Dermis blood vessel endothelial cell (primary cell): ENCODE results near the gene TBXA2R. TPM values are rescaled to one million over a fixed set of nuclear protein-coding genes. Genes with fewer than 3 reads are reported as not detected.
A peak's percentile ranks its signal among the peaks of the same experiment; 100 is the strongest.
"Not testable (repeated sequence)": the region's sequence is repeated elsewhere in the genome, so short reads cannot be mapped to it uniquely, and the experiment has no call there.

Experiments used
- DNase-seq: peaks from one replicate; pipeline ENCODE4 v3.0.0; 2010
- total RNA-seq: library from RNA; depleted of rRNA; stranded (reverse); fragments of >200 nt; gene quantifications from 2 replicates; pipeline ENCODE4 v1.2.3, GENCODE V29; 2014

Gene TBXA2R
- total RNA-seq, 1 donor from 2014 or later, result 1.7 TPM

DNA sequence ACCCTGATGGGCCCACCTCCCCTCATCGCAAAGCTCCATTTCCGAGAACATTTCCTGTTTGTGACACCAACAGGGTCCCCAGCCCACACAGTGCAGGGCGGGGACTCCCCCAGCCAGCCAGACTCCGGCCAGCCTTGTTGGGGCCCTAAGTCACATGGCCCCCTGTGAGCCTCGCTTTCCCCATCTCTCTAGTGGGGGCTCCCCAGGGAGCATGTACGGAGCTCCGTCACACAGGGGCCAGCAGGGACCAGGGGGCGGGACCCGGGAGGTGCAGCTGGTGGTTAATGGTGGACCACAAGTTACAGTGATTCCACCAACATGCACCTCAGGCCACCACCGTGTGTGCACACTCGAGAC, 1.7 kb downstream of the TBXA2R start:
- no peak for DNase-seq

DNA sequence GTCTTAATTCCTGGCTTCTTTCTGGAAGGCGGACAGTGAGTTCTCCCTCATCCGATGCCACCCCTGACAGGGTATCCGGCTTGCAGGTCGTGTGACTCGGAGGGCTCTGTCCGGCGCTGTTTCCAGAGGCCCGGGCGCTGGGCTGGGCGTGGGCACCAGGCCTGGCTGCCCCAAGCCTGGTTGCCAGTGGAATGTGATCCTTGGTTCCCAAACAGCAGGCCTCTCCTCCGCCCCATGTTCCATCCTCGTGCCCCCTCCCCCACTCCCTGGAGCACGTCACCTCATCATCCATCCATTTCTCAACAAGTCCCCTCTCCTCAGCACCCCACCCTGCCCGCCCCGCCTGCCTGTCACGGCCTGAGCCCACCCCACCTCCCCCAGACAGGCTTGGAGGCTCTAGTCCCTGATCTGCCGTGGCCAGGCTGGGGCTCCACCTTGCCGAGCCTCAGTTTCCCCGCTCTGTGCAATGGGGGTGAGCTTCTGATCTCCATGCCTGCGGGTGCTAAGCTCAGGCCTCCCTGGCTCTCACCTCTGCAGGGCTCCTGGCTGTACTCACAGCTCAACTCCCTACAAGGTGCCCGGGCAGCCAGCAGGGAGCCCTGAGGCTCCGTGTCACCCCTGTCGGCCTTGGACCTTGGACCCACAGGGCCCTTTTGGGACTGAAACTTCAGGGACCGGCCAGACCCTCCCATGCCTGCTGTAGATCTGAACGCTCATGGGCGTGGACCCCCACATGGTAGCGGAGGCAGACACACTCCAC, 2.3 kb downstream of the TBXA2R start:
- DNase-seq, result no peak

DNA sequence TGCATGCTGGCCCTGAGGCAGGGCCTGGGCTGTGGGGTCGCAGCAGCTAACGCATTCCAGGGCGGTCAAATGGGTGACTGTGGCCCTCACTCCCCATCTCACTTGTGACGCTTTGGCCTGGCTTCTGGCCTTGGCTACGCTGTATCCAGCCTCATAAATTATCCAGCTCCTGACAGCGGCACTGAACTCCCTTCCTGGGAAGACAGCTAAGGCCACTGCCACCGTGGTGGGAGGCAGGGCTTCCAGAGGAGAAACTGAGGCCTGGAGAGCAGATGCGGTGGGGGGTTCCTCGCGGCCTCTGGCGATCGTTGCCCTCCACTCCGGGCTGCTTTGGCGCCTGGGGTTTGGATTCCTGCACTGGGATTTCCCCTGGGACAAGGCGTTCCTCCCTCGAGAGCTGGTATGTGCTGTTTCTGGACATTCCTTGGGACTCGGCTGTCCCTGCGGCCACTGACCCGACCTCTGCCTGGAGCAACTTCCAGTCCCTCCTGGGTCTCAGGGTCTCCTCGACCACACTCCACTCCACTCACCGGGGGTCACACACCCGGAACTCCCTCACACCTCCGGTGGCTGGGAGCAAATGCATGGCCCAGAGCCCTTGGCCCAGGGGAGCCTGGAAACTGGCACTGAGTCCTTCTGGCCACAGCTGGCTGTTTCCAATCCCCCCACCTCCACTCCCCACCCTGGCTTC, 3.4 kb downstream of the TBXA2R start:
- DNase-seq, result no peak

DNA sequence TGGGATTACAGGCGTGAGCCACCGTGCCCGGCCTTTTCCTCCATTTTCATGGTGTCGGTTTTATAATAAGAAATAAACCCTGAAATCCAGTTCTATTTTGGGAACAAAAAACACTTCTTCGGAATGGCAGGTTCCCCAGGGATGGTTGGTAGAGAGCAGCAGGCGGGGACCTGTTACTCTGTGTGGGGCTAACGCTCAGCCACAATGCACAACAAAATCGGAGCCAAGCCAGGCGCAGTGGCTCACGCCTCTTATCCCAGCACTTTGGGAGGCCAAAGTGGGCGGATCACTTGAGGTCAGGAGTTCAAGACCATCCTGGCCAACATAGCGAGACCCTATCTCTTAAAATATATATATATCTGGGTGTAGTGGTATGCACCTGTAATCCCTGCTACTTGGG, 5.7 kb downstream of the TBXA2R start:
- no peak for DNase-seq

DNA sequence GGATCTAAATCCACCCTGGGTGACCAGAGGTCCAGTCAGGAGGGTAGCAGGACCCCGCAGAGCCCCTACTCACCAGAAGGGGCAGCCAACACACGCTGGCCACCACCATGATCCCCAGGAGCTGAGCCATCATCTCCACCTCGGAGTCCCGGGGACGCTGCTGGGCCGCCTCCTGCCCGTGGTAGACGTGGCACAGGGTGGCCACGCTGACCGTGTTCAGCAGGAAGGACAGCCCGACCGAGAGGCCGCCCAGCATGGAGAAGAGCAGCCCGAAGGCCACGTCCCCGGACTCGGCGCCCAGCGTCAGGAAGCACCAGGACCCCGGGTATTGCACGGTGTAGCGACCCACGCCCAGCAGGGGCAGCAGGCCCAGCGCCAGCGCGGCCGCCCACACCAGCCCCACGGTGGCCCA, 6.9 kb downstream of the TBXA2R start:
- peak; percentile 33 for DNase-seq

DNA sequence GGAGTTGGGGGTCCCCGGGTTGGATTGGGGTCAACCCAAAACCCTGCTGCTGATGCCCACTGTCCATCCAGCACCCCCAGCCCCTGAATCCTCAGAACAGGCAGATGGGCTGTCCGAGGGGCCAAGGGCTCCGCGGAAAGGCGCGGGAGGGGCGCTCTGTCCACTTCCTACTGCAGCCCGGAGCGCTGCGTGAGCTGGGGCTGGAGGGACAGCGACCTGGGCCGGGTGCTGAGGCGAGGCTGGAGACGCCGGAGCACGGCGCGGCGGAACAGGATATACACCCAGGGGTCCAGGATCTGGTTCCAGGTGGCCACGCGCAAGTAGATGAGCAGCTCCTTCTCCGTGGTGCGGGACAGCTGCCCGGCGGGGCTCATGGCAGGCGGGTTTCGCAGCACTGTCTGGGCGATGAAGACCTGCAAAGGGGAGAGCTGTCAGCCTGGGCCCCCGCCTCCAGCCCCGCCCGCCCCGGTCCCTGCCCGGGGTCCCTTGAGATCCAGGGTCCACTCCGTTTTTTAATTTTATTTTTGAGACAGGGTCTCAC, 11.1 kb downstream of the TBXA2R start:
- no peak for DNase-seq

DNA sequence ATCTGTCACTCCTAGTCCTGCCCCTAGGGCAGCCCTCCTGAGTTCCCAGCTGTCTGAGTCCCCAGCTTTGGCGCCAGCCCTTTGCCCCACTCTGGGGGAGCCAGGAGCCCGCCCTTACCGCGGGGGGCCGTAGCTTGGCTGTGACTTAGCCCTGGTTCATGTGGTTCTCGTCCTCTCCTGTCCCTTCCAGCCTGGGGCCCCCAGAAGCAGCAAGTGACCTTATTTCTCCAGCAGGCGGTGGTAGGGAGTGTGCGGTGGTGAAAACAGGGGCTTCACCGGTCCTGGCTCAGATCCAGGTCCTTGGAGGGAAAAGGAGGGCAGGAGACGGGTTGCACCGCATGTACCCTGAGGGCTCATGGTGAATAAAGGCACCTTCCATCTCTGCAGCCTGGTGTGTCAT, 13.5 kb downstream of the TBXA2R start:
- no peak for DNase-seq

DNA sequence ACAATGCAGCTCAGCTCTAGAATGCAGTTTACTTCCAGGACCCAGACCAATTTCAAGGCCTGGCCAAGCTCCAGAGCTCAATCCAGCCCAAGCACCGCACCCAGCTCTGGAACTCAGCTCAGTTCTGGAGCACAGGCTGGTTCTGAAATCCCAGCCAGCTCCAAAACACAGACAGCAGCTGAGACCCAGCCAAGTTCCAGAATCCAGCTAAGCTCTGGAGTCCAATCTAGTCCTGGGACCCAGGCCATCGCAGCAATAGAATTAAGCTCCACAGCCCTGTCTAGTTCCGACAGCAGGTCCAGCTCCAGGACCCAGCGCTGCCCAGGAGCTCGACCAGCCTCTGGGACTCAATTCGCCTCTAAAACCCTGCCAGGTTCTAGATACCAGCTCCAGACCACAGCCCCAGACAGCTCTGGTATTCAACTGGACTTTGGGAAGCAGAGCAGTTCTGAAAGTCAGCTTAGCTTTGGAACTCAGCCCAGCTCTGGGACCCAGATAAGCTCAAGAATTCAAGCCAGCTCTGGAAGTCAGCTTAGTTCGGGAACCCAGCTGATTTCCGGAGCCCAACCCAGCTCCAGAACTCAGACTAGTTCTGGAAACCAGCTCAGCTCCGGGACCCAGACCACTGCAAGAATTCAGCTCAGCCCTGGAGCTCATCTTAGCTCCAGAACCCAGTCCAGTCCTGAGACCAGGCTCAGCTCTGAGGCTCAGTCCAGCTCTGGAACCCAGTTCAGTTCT, 14.6 kb downstream of the TBXA2R start:
- DNase-seq, result no peak

DNA sequence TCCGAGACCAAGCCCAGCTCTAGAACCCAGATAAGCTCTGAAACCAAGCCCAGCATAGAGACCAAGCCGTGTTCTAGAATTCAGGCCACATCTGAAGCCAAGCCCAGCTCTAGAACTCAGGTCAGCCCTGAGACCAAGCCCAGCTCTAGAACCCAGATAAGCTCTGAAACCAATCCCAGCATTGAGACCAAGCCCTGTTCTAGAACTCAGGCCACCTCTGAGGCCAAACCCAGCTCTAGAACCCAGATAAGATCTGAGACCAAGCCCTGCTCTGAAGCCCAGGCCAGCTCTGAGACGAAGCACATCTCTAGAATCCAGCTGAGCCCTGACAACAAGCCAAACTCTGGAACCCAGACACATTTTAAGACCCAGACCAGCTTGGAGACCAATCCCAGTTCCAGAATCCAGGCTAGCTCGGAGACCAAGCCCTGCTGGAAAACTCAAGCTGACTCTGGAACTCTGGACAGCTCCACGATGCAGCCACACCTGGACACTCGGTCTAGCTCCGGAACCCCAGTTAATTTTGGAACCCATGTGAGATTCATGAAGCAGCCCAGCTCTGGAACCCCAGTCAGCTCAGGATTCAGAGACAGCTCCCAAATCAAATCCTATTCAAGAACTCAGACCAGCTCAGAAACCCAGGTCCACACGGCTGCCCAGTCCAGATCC, 15.6 kb downstream of the TBXA2R start:
- DNase-seq, result no peak

DNA sequence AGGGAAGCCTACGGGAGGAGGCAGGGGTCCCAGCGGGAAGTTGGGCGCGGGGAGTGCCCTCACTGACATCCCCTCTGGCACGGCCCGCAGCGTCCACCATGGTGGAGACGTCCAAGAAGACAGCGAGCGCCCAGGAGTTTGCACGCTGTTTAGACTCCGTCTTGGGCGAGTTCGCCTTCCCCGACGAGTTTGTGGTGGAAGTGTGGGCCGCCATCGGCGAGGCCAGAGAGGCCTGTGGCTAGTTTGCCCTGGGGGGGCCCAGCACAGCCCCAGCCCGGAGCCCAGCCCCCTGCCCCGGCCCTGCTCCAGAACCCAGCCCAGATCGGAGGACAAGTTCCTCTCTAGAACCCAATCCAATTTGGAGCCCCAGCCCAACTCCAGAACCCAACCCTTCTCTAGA, 16.7 kb downstream of the TBXA2R start:
- no peak for DNase-seq

DNA sequence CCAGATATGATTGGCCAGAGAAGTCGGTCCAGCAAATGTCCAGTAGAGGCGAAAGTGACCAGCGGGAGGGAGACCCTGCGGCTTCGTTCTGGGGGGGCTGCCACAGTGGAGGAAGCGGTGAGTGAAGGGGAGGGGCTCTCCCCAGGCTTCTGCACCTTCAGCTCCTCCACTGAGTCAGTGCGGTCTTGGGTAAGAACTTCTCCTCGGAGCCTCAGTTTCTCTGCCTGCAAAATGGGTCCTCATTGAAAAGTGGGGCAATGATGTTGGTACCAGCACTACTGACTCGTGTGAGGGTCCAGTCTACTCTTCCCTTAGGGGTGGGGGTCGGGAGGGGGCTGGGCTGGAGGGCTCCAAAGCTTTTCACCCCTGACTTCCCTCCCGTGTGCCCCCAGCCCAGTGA, 17.2 kb downstream of the TBXA2R start:
- DNase-seq, result no peak

DNA sequence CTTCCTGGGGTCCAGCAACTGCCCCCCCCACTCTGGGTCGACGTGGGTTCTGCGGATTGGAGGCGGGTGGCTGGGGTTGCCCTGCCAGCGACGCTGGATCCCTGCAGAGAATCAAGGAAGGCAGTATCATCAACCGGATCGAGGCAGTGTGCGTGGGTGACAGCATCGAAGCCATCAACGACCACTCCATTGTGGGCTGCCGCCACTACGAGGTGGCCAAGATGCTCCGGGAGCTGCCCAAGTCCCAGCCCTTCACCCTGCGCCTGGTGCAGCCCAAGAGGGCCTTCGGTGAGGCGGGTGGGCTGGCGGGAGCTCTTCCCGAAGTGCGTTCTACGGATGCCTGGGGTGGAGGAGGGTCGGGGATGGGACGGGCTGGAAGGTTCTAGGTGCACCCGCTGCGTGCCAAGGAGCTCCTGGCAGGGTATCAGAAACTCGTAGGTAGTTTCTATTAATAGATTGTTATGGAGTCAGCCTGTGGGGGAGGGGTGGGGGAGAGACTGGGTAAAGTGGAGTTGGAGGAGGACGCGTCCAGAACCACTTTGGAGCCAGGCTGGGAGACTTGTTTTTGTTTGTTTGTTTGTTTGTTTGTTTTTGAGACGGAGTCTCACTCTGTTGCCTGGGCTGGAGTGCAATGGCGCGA, 19.8 kb downstream of the TBXA2R start:
- no peak for DNase-seq

DNA sequence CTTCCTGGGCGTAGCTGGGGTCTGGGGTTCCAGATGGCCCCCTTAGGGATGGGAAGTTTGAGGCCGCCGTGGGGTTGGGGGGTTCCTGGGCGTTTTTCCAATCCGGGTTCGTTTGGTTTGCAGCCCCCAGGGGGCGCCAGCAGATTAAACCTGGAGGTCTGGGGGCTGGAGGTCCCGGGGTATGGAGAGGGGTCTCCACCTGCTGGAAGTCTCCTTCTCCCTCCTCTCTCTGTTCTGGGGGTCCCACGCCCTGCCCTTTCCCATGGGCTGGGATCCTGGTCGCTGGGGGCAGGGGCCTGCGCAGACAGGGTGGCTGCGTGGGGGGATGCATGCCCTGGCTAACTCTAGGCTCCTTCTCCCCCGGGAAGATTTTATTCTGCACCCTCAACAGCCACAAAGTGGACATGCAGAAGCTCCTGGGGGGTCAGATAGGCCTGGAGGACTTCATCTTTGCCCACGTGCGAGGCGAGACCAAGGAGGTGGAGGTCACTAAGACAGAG, 20.5 kb downstream of the TBXA2R start:
- DNase-seq, result no peak

DNA sequence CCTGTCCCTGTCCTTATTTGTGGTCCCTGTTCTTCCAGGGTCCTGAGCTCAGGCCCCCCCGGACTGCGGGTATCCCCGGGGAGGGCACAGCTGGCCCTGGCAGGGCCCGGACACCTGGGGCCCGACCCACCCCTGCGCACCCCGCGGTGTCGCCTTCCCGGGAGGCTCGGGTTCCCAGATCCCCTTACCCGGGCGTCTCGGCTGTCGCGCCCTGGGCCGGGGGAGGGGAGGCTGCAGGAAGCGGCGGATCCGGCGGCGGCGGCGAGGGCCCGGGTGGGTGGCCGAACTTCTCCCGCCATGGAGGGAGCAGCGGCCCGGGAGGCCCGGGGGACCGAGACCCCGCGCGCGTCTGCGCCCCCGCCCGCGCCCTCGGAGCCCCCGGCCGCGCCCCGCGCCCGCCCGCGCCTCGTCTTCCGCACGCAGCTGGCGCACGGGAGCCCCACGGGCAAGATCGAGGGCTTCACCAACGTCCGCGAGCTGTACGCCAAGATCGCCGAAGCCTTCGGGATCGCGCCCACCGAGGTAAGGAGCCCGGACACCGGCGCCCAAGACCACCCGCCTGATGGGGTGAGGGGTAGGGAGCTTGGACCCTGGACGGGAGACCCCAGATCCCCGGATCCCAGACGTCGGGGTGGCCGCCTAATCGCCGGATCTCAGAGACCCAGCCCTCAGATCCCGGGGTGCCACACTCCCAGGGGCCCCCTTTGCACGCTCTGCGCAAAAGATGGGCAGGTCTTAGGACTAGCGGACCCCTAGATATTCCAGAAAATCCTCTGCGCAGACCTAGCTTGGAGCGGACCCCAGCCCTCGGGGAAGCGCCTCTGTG, 21.2 kb downstream of the TBXA2R start, which contains the start of gene GIPC3:
GIPC3 (plus strand) TSS at position 178 of the 826 bp plus-strand sequence; CDS start at position 298, 120 bp downstream.
- no peak for DNase-seq

DNA sequence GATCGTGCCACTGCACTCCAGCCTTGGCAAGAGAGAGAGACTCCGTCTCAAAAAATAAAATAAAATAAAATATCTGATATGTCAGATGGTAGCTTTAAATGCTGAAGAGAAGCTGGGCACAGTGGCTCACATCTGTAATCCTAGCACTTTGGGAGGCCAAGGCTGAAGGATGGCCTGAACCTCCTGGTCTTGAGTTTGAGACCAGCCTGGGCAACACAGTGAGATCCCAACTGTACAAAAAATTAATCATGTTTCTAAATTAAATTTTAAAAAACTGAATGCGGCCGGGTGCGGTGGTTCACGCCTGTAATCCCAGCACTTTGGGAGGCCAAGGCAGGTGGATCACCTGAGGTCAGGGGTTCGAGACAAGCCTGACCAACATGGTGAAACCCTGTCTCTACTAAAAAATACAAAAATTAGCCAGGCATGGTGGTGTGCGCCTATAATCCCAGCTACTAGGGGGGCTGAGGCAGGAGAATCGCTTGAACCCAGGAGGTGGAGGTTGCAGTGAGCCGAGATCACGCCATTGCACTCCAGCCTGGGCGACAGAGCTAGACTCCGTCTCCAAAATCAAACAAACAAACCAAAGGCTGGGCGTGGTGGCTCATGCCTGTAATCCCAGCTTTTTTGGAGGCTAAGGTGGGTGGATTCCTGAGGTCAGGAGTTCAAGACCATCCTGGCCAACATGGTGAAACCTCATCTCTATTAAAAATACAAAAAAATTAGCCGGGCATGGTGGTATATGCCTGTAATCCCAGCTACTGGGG, 22.5 kb downstream of the TBXA2R start:
- not testable (repeated sequence) for DNase-seq

DNA sequence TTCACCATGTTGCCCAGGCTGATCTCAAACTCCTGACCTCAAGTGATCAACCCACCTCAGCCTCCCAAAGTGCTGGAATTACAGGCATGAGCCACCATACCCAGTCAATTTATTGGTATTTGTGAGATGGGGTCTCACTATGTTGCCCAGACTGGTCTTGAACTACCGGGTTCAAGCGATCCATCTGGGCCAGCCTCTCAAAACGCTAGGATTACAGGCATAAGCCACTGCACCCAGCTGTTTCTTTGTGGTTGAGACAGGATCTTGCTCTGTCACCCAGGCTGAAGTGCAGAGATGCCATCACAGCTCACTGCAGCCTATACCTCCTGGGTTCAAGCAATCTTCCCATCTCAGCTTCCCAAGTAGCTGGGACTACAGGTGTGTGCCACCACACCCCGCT, 24.9 kb downstream of the TBXA2R start:
- DNase-seq, result not testable (repeated sequence)

DNA sequence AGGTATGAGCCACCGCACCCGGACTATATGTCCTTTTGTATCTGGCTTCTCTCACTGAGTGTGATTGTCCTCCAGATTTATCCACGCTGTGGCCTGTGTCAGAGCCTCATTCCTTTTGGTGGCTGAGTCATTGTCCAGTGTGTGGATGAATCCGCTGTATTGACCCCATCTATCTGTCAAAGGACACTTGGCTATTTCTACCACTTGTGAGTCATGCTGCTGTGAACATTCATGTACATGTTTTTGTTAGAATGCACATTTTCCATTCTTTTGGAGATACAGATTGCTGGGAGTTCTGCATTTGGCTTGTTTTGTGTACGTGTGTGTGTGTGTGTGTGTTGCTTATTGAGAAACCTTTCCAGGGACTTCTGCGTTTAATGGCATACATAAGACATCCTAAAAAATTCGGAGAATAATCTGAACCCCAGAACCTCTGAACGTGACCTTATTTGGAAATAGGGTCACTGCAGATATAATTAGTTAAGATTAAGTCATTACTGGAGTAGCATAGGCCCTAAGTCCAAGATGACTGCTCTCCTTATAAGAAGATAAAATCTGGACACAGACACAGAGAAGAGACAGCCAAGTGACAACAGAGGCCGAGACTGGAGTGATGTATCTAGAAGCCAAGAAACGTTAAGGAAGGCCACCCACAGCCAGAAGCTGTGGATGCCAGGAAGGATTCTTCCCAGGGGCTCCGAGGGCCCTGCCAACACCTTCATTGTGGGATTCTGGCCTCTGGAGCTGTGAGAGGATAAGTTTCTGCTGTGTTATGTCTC, 26.3 kb downstream of the TBXA2R start:
- peak; percentile 76 for DNase-seq

DNA sequence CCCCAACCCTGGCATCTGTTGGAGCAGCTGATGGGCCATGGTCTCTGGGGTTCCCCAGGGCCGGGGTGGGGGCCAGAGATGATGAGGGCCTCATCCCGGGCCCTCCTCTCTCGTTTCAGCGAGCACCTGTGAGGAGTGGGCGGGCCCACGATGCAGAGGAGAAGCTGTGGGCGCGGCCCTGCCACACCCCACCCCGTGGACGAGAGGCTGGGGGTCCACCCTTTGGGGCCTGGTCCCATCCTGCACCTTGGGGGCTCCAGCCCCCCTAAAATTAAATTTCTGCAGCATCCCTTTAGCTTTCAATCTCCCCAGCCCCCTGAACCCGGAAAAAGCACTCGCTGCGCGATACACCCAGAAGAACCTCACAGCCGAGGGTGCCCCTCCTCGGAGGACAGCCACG, 28.3 kb downstream of the TBXA2R start:
- no peak for DNase-seq

DNA sequence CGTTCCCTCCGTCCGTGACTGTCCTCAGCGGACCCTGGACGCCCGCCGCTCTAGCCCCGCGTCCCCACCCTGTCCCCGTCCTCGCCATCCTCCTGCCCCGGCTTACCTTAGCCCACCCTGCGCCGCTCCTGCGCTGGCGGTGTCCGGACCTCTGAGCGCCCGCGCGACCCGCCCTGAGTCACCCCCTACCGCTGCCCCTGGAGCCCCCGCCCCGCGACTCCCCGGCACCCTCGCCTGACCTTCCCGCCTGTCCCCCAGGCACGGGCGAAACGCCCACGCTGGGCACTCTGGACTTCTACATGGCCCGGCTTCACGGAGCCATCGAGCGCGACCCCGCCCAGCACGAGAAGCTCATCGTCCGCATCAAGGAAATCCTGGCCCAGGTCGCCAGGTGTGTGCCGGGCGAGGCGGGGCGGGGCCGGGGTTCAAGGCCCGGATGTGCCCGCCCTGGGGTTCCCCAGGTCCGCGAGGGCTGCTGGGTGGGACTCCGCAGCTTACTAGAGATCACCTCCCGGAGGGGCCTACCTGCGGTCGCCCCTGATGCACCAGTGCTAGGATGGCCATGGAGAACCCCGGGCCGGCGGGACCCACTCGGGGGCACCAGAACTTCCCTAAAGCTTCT, 28.8 kb downstream of the TBXA2R start:
- no peak for DNase-seq
